HG03135 (cell line): ENCODE data around the gene CCDC187.
"Not testable (repeated sequence)": the region's sequence is repeated elsewhere in the genome, so short reads cannot be mapped to it uniquely, and the experiment has no call there.

Experiments used
- ATAC-seq: cut with Tn5 transposase; IDR thresholded peaks from one replicate; pipeline ENCODE4 v1.9.1; 2021; ENCODE audit warnings: mild to moderate bottlenecking, moderate library complexity; ENCODE audit not compliant: unreplicated experiment

Gene CCDC187

DNA sequence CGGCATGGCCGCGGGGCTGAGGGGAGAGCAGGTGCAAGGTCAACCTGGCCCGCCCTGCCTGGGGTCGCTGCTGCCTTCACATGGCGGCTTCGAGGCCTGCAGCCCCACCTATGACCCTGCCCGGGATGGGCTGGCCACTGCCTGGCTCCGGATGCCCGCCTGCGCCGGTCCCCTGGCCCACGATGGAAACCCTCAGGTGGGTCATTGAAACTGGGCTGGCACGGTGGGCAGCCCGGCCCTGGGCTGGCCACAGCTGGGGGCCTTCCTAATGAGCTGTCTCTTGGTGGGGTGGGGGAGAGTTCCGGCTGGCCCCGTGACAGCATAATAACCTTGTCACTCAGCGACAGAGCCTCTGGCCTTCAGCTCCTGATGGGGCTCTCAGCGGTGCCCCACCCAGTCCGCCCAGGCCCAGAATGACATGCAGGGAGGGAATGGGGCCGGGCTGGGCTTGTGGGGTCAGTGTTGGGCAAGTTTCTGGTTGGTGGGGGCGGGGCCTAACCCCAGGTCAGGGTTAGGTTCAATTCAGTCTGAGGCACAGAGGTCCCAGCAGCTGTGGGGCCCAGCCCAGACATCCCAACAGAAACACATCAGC, at the start of gene CCDC187:
Gene CCDC187, minus strand, starts transcription at position 270 of the 592 bp plus-strand sequence. Its CDS starts 264 bp downstream, at position 6.
- no peak for ATAC-seq

DNA sequence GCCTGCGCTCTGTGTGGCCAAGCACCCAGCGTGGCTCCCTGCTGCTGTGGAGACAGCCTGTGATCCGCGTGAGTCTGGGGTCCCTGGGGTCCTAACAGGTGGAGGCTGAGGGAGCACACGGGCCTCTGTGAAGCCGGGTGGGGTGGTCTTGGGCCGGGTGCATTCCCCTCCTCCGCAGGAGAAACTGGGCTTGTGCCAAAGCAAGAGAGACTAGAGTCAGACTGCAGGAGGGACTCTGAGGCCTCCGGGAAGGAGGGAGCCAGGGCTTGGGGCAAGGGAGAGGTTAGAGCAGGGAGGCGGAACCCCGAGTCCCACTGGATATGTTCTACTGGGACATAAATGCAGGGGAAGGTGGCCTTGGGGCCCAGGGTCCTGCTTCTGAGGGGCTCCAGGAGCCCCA, 49.2 kb upstream of the CCDC187 start:
- no peak for ATAC-seq

GRCh38 chr9:136352682-136353081, 48.8 kb upstream of the CCDC187 start:
- no peak for ATAC-seq

DNA sequence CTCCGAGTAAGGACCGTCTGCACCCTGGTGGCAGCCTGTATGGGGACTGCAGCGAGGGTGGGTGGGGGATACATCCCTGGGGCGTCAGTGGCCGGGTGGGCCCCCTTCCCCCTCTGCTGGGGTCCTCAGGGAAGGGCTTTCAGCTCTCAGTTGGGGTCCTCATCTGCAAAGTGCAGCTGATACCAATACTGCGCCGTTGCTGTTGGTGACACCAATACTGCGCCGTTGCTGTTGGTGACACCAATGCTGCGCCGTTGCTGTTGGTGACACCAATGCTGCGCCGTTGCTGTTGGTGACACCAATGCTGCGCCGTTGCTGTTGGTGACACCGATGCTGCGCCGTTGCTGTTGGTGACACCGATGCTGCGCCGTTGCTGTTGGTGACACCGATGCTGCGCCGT, 48.0 kb upstream of the CCDC187 start:
- not testable (repeated sequence) for ATAC-seq

DNA sequence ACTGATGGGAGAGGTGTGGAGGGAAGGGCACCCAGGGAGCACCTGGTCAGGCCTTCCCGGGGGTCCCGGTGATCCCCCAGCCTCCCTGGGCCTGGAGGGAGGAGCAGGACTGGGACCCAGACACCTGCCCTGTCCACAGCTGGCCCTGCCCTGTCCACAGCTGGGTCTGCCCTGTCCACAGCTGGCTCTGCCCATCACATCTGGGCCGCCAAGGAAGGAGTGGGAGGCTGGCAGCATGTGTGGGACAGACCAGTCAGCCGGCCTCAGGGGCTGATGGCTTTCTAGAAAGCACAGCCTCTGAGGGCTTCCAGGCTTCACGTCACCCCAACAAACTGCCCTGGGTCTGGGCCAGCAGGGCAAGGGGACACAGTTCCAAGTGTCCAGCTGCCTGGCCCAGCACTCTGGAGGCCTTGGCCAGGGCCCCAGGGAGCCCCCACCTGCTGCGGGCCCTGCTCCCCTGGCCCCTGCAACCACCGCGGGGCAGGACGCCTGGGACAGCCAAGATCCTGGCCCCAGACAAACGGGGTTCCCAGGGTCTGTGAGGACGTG, 47.4 kb upstream of the CCDC187 start:
- ATAC-seq: no peak

- no peak for ATAC-seq
These were observed 45.7 kb upstream of the CCDC187 start for GRCh38 chr9:136349546-136349945.

DNA sequence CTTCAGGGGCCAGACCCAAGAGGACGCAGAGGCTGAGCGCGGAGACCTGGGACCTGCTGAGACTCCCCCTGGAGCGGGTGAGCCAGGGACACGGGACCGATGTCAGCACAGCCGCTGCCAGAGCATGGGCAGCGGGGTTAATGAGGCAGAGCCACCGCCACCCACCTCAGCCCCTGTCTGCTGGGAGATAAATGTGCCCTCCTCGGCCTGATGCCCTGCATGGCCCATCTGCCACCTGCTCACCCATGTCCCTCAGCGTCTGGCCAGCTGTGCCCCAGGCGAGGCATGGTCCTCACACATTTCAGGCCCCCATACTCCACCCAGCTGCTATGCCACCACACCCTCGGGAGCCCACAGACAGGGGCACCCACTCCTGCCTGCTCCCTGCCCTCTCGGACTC, 44.8 kb upstream of the CCDC187 start:
- no peak for ATAC-seq

GRCh38 chr9:136347472-136348256, 43.8 kb upstream of the CCDC187 start:
- ATAC-seq: no peak

GRCh38 chr9:136346927-136347465, 43.1 kb upstream of the CCDC187 start:
- ATAC-seq: no peak

- ATAC-seq: no peak
These were observed 42.2 kb upstream of the CCDC187 start for GRCh38 chr9:136346157-136346481.

- ATAC-seq: no peak
These were observed 41.6 kb upstream of the CCDC187 start for GRCh38 chr9:136345281-136346156.

DNA sequence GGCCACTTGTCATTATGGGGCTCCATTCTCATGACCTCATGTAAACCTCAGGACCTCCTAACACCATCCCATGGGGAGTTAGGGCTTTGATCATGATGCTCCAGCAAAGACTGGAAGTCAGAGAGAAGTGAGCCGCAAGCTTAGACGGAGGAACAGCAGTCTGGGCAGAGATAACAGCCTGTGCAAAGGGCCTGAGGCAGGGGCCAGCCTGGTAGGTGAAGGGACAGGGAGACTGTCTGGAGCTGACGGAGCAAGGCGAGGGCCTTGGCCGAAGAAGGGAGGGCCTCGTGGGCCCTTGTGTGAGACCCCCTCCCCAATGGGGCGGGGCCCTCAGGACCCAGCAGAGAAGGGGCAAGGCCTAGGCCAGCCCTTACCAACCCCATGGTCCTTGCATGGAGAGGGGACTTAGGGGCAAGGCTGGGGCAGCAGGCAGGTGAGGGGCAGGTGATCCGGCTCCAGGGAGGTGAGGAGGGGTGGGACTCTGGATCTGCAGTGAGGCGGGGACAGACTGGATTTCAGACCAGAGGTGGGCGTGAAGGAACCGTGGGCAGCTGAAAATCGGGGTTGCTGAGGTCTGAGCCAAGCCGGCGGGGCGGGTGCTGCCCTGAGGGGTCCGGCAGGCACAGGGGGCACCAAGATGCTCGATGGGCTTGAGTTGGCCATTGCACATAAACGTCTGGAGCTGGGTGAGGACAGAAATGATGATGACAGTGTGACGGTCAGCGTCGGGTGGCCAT, 40.8 kb upstream of the CCDC187 start:
- no peak for ATAC-seq

DNA sequence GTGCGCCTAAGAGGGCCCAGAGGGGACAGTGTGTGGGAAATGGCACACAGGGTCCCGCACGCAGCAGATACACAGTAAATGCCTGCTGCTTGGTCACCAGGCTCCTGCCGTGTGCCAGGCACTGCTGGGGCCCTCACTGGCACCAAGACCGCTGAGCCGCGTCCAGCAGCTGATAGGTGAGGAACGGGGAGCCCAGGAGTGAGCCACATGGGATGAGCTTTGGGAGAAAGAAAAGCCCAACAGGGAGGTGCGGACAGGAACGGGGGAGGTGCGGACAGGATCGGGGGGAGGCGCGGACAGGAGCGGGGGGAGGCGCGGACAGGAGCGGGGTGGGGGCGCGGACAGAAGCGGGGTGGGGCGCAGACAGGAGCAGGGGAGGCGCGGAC, 40.0 kb upstream of the CCDC187 start:
- ATAC-seq: no peak

DNA sequence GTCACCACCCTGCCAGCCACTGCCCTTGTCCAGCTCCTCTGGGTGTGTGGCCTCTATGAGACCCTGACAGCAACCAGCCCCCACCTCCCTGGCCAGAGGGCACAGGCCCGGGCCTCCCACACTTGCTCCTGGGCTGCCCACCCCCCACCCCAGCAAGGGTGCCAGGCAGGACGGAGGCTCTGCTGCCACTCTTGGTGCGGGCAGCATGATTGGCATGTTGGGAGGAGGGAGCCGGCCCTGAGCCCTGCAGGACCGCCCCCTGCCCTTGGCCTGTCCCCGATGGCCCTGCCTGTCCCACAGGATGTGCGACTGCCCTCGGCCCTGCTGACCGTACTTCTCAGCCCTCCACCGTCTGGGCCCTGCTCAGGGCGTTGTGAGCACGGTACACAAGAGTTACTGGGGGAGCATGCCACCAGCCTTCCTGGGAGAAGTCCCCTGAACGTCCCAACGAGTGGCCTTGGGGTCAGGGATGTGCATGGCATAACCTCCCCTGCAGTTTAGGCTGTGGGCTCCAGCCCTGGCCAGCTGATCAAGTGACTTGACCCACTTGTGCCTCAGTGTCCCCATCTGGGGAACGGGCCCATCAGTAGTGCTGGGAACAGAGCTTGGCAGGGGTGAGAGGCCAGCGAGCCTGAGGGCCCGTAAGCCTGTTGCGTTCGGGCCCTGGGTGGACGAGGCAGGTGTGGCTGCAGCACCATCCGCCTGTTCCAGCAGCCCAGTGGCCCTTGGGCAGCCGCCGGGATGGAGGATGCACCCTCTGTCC, 39.4 kb upstream of the CCDC187 start:
- no peak for ATAC-seq

DNA sequence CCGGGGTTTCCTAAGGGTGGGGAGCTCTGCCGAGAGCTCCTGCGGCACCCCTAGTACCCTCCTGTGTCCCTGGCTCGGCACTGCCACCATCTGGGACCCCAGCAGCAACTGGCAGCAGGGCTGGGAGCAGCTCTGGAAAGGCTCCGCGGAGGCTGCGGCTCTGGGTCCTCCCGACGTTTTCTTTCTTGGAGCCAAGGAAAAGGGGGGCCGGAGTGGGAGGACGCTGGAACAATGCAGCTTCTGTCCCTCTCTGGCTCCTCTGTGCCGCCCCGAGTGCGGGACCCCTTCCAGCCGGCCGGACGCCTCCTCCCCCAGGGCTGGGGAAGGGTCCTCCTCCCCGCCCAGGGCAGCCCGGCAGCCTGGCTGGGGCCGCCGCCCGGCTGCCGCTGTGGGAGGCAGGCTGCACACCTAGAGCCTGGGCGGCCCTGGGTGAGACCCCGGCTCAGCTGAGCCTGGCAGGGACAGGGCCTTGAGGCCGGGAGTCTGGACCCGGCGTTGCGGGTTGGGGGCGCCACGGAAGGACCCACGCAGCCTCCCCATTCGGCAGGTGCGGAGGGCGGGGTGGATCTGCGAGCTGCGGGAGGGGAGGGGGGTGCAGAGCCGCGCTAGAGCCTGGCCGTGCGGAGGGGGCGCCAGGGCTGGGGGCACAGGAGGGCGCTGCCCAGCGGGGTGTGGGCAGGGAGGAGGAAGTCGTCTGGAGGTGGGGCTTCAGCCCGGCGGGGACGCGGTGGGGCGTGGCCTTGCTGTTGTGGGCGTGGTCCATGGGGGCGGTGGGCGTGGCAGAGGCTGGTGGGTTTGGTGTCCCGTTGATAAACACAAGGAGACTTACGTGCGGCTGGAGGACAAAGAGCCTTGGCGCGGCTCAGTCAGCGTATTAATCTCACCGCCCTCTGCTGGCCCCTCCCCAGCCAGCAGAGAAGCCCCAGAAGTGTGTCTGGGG, 38.6 kb upstream of the CCDC187 start:
- no peak for ATAC-seq

GRCh38 chr9:136341769-136342168, 37.9 kb upstream of the CCDC187 start:
- no peak for ATAC-seq

- no peak for ATAC-seq
These were observed 37.3 kb upstream of the CCDC187 start for GRCh38 chr9:136341042-136341655.

GRCh38 chr9:136340356-136341041, 36.6 kb upstream of the CCDC187 start:
- ATAC-seq: no peak
